ENCODE results near the gene KCNC3. TPM values are rescaled to one million over a fixed set of nuclear protein-coding genes. Genes with fewer than 3 reads are reported as not detected.
A peak's percentile ranks its signal among the peaks of the same experiment; 100 is the strongest.

The KCNC3 gene
- 19.8 and 23.6 TPM in 2 replicates for total RNA-seq
- long read RNA-seq = 0 reads

DNA sequence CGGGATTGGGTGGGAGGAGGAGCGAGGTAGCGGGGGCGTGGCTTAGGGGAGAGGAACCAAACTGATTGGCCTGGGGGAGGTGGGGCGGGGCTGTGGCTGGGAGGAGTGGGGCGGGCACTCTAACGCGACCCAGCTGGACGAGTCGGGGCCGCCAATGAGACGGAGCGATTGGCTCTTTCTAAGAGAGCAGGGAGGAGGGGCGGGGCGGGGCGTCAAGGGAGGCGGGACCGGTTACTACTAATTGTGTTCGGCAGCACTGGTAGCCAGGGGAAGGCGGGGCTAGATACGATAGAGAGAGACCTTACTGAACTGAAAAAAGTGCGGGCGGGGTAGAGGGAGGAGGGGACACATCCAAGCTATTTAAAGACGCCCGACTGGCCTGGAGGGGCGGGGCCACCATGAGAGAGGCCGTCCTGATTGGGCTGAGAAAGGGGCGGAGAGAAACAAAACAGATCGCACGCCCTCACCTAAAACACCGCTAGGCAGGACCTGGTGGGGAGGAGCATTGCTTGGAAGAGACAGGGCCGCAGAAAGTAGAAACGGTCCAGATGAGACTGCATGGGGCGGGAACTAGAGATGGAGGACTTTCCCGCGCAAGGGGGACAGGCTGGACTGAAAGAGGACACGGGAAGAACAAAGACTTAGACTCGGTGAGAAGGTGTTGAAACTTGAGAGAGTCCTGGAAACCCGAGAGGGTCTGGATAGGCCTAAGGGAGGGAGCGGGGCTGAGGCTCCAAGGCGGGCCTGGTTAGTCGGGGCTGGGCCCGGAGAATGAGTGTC, at the start of gene KCNC3:
KCNC3 (minus strand) TSS at position 232 of the 780 bp plus-strand sequence. CDS start 295 bp downstream, outside the sequence.
- Mint-ChIP-seq H3K4me1 (ENCODE audit: low read depth) (peaks cover 47% of the 10 kb centered on the region), H3K9me3 (ENCODE audit: low read depth) (peaks cover 4% of the 10 kb centered on the region)

DNA sequence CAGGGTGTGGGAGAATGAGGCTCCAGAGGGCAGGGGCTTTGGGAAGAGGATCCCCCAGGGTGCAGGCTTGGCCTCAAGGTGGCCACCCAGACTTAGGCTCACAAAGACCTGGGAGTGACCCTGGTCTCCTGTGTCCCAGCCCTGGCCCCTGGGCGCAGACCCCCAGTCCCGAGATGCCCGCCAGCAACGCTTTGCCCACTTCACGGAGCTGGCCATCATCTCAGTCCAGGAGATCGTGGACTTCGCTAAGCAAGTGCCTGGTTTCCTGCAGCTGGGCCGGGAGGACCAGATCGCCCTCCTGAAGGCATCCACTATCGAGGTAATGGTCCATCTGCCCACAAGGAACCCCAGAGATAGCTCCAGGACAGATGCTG, 49.7 kb upstream of the KCNC3 start:
- no peaks in the 10 kb centered on the region for H3K9me3 Mint-ChIP-seq (ENCODE audit: low read depth)
- no peak overlapping the region for H3K4me3 Mint-ChIP-seq (ENCODE audit: low read depth)
- peaks cover 7% of the 10 kb centered on the region for H3K4me1 Mint-ChIP-seq (ENCODE audit: low read depth)

More for the DNA sequence above, at the start of gene KCNC3:
- Mint-ChIP-seq H3K4me3 (ENCODE audit: low read depth) (peak within 1 kb of the TSS; percentile 76), H3K27ac (peak within 1 kb of the TSS; percentile 95), H3K27me3 (peaks cover 27% of the 10 kb centered on the region), H3K36me3 (ENCODE audit: insufficient read depth) (peaks cover 3% of the 10 kb centered on the region)
- TF ChIP-seq, protein P1, sequence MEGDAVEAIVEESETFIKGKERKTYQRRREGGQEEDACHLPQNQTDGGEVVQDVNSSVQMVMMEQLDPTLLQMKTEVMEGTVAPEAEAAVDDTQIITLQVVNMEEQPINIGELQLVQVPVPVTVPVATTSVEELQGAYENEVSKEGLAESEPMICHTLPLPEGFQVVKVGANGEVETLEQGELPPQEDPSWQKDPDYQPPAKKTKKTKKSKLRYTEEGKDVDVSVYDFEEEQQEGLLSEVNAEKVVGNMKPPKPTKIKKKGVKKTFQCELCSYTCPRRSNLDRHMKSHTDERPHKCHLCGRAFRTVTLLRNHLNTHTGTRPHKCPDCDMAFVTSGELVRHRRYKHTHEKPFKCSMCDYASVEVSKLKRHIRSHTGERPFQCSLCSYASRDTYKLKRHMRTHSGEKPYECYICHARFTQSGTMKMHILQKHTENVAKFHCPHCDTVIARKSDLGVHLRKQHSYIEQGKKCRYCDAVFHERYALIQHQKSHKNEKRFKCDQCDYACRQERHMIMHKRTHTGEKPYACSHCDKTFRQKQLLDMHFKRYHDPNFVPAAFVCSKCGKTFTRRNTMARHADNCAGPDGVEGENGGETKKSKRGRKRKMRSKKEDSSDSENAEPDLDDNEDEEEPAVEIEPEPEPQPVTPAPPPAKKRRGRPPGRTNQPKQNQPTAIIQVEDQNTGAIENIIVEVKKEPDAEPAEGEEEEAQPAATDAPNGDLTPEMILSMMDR (IDR thresholded peaks at IDR 0.05; ENCODE audit: unreplicated experiment) = peak; percentile 6
- peak; percentile 98 for DNase-seq (ENCODE audit: low spot score, unreplicated experiment)

DNA sequence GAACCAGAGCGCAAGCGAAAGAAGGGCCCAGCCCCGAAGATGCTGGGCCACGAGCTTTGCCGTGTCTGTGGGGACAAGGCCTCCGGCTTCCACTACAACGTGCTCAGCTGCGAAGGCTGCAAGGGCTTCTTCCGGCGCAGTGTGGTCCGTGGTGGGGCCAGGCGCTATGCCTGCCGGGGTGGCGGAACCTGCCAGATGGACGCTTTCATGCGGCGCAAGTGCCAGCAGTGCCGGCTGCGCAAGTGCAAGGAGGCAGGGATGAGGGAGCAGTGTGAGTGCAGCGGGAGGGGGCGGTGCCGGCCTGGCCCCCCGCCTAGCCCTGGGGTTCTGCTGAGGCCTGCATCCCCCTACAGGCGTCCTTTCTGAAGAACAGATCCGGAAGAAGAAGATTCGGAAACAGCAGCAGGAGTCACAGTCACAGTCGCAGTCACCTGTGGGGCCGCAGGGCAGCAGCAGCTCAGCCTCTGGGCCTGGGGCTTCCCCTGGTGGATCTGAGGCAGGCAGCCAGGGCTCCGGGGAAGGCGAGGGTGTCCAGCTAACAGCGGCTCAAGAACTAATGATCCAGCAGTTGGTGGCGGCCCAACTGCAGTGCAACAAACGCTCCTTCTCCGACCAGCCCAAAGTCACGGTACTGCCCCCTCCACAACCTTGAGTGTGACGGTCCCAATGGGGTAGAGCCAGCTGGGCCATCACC, 49.1 kb upstream of the KCNC3 start:
- H3K9me3 Mint-ChIP-seq (ENCODE audit: low read depth) = no peaks in the 10 kb centered on the region
- H3K4me1 Mint-ChIP-seq (ENCODE audit: low read depth) = peaks cover 3% of the 10 kb centered on the region
- H3K27ac Mint-ChIP-seq = no peak overlapping the region
- no peaks in the 10 kb centered on the region for H3K27me3 Mint-ChIP-seq
- no peak for DNase-seq (ENCODE audit: low spot score, unreplicated experiment)
- peaks cover 21% of the 10 kb centered on the region for H3K36me3 Mint-ChIP-seq (ENCODE audit: insufficient read depth)
- TF ChIP-seq, protein P1 (IDR thresholded peaks at IDR 0.05; ENCODE audit: unreplicated experiment) = no peak
- peak overlapping the region; percentile 61 for H3K4me3 Mint-ChIP-seq (ENCODE audit: low read depth)

More for the DNA sequence above, 49.7 kb upstream of the KCNC3 start:
- DNase-seq (ENCODE audit: low spot score, unreplicated experiment) = no peak
- H3K27me3 Mint-ChIP-seq = no peaks in the 10 kb centered on the region
- TF ChIP-seq, protein P1 (IDR thresholded peaks at IDR 0.05; ENCODE audit: unreplicated experiment) = no peak
- peaks cover 21% of the 10 kb centered on the region for H3K36me3 Mint-ChIP-seq (ENCODE audit: insufficient read depth)
- H3K27ac Mint-ChIP-seq = no peak overlapping the region

DNA sequence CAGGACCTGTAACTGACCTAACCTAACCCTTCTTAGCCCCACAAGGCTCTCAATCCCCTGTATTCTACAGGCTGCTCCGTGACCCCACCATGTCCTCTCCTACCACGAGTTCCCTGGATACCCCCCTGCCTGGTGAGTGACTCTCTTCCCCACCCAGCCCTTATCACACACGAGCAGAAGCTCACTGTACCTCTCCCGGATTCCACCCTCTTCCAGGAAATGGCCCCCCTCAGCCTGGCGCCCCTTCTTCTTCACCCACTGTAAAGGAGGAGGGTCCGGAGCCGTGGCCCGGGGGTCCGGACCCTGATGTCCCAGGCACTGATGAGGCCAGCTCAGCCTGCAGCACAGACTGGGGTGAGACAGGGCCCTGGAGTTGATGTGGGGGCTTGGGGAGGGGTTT, 48.3 kb upstream of the KCNC3 start:
- no peak for DNase-seq (ENCODE audit: low spot score, unreplicated experiment)
- Mint-ChIP-seq H3K27ac (no peak overlapping the region), H3K36me3 (ENCODE audit: insufficient read depth) (peaks cover 21% of the 10 kb centered on the region), H3K4me1 (ENCODE audit: low read depth) (peaks cover 2% of the 10 kb centered on the region), H3K27me3 (no peaks in the 10 kb centered on the region), H3K9me3 (ENCODE audit: low read depth) (no peaks in the 10 kb centered on the region), H3K4me3 (ENCODE audit: low read depth) (peak overlapping the region; percentile 66)
- TF ChIP-seq, protein P1 (IDR thresholded peaks at IDR 0.05; ENCODE audit: unreplicated experiment) = no peak

DNA sequence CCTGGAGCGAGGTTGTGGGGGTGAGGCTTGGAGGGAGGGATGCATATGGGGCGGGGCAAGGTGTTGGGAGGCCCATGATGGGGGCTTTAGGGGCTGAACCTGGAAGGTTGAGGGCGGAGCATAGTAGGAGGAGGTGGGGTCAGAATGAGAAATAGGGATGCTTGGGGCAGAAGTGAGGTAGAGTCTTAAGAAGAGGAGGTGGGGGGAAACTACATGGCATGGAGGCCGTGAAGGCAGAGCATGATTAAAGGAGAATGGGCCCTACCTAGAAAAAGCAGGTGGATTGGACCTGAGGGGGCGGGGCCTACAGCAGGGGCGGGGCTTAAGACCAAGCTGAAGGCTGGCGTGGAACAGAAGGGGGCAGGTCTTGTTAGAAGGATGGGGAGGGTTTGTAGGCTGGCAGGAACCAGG, 47.9 kb upstream of the KCNC3 start:
- no peak for DNase-seq (ENCODE audit: low spot score, unreplicated experiment)
- TF ChIP-seq, protein P1 (IDR thresholded peaks at IDR 0.05; ENCODE audit: unreplicated experiment) = no peak
- Mint-ChIP-seq H3K27ac (no peak overlapping the region), H3K9me3 (ENCODE audit: low read depth) (no peaks in the 10 kb centered on the region), H3K36me3 (ENCODE audit: insufficient read depth) (peaks cover 21% of the 10 kb centered on the region), H3K27me3 (no peaks in the 10 kb centered on the region), H3K4me3 (ENCODE audit: low read depth) (peak overlapping the region; percentile 66), H3K4me1 (ENCODE audit: low read depth) (peaks cover 2% of the 10 kb centered on the region)

Measured in progenitor cell of endocrine pancreas (in vitro differentiated cells).